GM23338 (cell line): ENCODE measurements around the gene HCRT. TPM values are rescaled to one million over a fixed set of nuclear protein-coding genes. Genes with fewer than 3 reads are reported as not detected.

Experiments
- ATAC-seq: fragments of 200-7000 bp; cut with Tn5 transposase; 3 replicates; pipeline ENCODE4 v1.9.1; 2020
- DNase-seq: peaks from one replicate; pipeline ENCODE4 v3.0.0-alpha.2; 2015; ENCODE audit warnings: low spot score
- H2AFZ ChIP-seq: fragments of 200-600 bp; sonication (generic); 2 replicates; pipeline ENCODE4 v1.8.0; 2016; ENCODE audit warnings: antibody characterized with exemption, mild to moderate bottlenecking, moderate library complexity
- H3F3A ChIP-seq: fragments of 200-600 bp; sonication (generic); replicated peaks from 2 replicates; pipeline ENCODE4 v1.8.0; 2017; ENCODE audit warnings: antibody characterized with exemption, mixed run types, low read depth
- H3K27ac ChIP-seq: fragments of 200-600 bp; sonication (generic); 2 replicates; pipeline ENCODE4 v1.6.1; 2016; ENCODE audit warnings: low read depth
- H3K27me3 ChIP-seq: fragments of 200-600 bp; sonication (generic); 2 replicates; pipeline ENCODE4 v1.8.0; 2016; ENCODE audit warnings: mild to moderate bottlenecking, mixed run types, moderate library complexity; ENCODE audit not compliant: insufficient read depth
- H3K36me3 ChIP-seq: fragments of 200-600 bp; sonication (generic); 2 replicates; pipeline ENCODE4 v1.8.0; 2016; ENCODE audit warnings: mild to moderate bottlenecking; ENCODE audit not compliant: insufficient read depth
- H3K4me1 ChIP-seq: fragments of 200-600 bp; sonication (generic); 2 replicates; pipeline ENCODE4 v1.8.0; 2016; ENCODE audit warnings: mild to moderate bottlenecking, moderate library complexity; ENCODE audit not compliant: insufficient read depth
- H3K4me2 ChIP-seq: fragments of 200-600 bp; sonication (generic); 2 replicates; pipeline ENCODE4 v1.7.1; 2017; ENCODE audit warnings: mixed run types
- H3K4me3 ChIP-seq: fragments of 200-600 bp; sonication (generic); 2 replicates; pipeline ENCODE4 v1.6.1; 2016; ENCODE audit warnings: mixed run types
- H3K79me2 ChIP-seq: fragments of 200-600 bp; sonication (generic); replicated peaks from 2 replicates; pipeline ENCODE4 v1.8.0; 2017; ENCODE audit warnings: mild to moderate bottlenecking; ENCODE audit not compliant: insufficient read depth
- H3K9me2 ChIP-seq: fragments of 200-600 bp; sonication (generic); 2 replicates; pipeline ENCODE4 v1.8.0; 2017; ENCODE audit not compliant: insufficient read depth
- H4K20me1 ChIP-seq: fragments of 200-600 bp; sonication (generic); replicated peaks from 2 replicates; pipeline ENCODE4 v1.8.0; 2017; ENCODE audit warnings: mild to moderate bottlenecking; ENCODE audit not compliant: insufficient read depth
- H3K27ac Mint-ChIP-seq: 2 replicates; pipeline ENCODE4 v1.8.0; 2020; ENCODE audit warnings: inconsistent platforms, mild to moderate bottlenecking, moderate library complexity, mixed read lengths
- H3K27me3 Mint-ChIP-seq: 3 replicates; pipeline ENCODE4 v1.8.0; 2022; ENCODE audit warnings: low read depth, mild to moderate bottlenecking, moderate library complexity, mixed read lengths, inconsistent platforms; ENCODE audit not compliant: insufficient read depth, poor library complexity
- H3K36me3 Mint-ChIP-seq: 3 replicates; pipeline ENCODE4 v1.8.0; 2021; ENCODE audit warnings: low read depth, mild to moderate bottlenecking, inconsistent platforms, moderate library complexity, mixed read lengths
- H3K4me1 Mint-ChIP-seq: 3 replicates; pipeline ENCODE4 v1.8.0; 2020; ENCODE audit warnings: mild to moderate bottlenecking, inconsistent platforms, mixed read lengths
- H3K4me3 Mint-ChIP-seq: 3 replicates; pipeline ENCODE4 v1.8.0; 2021; ENCODE audit warnings: moderate library complexity, mild to moderate bottlenecking, inconsistent platforms, mixed read lengths
- H3K9me3 Mint-ChIP-seq: 3 replicates; pipeline ENCODE4 v1.8.0; 2020; ENCODE audit warnings: moderate library complexity, mild to moderate bottlenecking, inconsistent platforms, mixed read lengths
- CREB1 ChIP-seq: fragments of 250-450 bp; sonication (Bioruptor Pico); IDR thresholded peaks from 2 replicates; pipeline ENCODE4 v1.5.0; 2020; ENCODE audit warnings: low read depth, mild to moderate bottlenecking, moderate library complexity
- ETS1 ChIP-seq: IDR thresholded peaks from 2 replicates; pipeline ENCODE4 v1.6.1; 2016; ENCODE audit warnings: antibody characterized with exemption
- EZH2 ChIP-seq: fragments of 200-600 bp; sonication (generic); IDR thresholded peaks from one replicate; pipeline ENCODE4 v1.8.0; 2017; ENCODE audit warnings: antibody characterized with exemption, mild to moderate bottlenecking, low read depth; ENCODE audit not compliant: unreplicated experiment
- EZH2phosphoT487 ChIP-seq: fragments of 200-600 bp; sonication (generic); IDR thresholded peaks from one replicate; pipeline ENCODE4 v1.8.1; 2018; ENCODE audit warnings: antibody characterized with exemption; ENCODE audit not compliant: unreplicated experiment
- NANOG ChIP-seq: IDR thresholded peaks from 2 replicates; pipeline ENCODE4 v1.6.1; 2016; ENCODE audit warnings: antibody characterized with exemption, borderline replicate concordance
- POLR2AphosphoS5 ChIP-seq: IDR thresholded peaks from 2 replicates; pipeline ENCODE4 v1.6.1; 2016; ENCODE audit warnings: antibody characterized with exemption, low read depth
- STAT1 ChIP-seq: IDR thresholded peaks from one replicate; pipeline ENCODE4 v1.6.1; 2016; ENCODE audit warnings: antibody characterized with exemption; ENCODE audit not compliant: unreplicated experiment
- ZNF331 ChIP-seq: fragments of 250-450 bp; sonication (Bioruptor Pico); IDR thresholded peaks from 2 replicates; pipeline ENCODE4 v1.5.0; 2020; ENCODE audit warnings: low read depth, mild to moderate bottlenecking, moderate library complexity
- ZNF462 ChIP-seq: fragments of 250-450 bp; sonication (Bioruptor Pico); IDR thresholded peaks from 2 replicates; pipeline ENCODE4 v1.5.0; 2020; ENCODE audit warnings: mild to moderate bottlenecking, moderate library complexity
- polyA plus RNA-seq: library from polyadenylated mRNA; unstranded; fragments of >200 nt; fragmentation: Nextera tagmentation; extraction: Ambion mirVana; gene quantifications from 2 replicates; pipeline ENCODE4 v1.2.1, GENCODE V29; 2016
- total RNA-seq: library from RNA; depleted of rRNA; stranded (reverse); fragments of >200 nt; shearing (Covaris generic); gene quantifications from 2 replicates; pipeline ENCODE4 v1.2.3, GENCODE V29; 2014

HCRT gene
- total and polyA plus RNA-seq, 2 experiments from 2014 or later = not detected

- TF ChIP-seq ZNF462 (CRISPR knock-in tag) (no peak), STAT1 (no peak), EZH2phosphoT487 (no peak), CREB1 (CRISPR knock-in tag) (no peak), ZNF331 (CRISPR knock-in tag) (no peak), POLR2AphosphoS5 (no peak)
These were observed 24.7 kb downstream of the HCRT start (continued) for GRCh38 chr17:42160531-42160910.

- no peak overlapping the region for H3K4me2 ChIP-seq
- ATAC-seq = no peak
- Mint-ChIP-seq H3K4me1 (peaks cover 18% of the 10 kb centered on the region), H3K27ac (no peak overlapping the region), H3K27me3 (peaks cover 12% of the 10 kb centered on the region), H3K9me3 (no peaks in the 10 kb centered on the region), H3K4me3 (no peak overlapping the region), H3K36me3 (no peaks in the 10 kb centered on the region; the same call in 2 of the 3 replicates)
- no peak for DNase-seq
- no peaks in the 10 kb centered on the region; the same call in 1 of the 2 replicates for H4K20me1 ChIP-seq
- H3K79me2 ChIP-seq = no peaks in the 10 kb centered on the region
- no peaks in the 10 kb centered on the region for H3K27me3 ChIP-seq
- no peak overlapping the region for H3K4me3 ChIP-seq
- H3K4me1 ChIP-seq = peaks cover 9% of the 10 kb centered on the region
- no peaks in the 10 kb centered on the region for H3K36me3 ChIP-seq
- H3K27ac ChIP-seq = no peak overlapping the region
- no peak overlapping the region for H2AFZ ChIP-seq
- H3F3A ChIP-seq = peaks cover 9% of the 10 kb centered on the region; the same call in 1 of the 2 replicates
- H3K9me2 ChIP-seq = no peaks in the 10 kb centered on the region
- TF ChIP-seq ETS1 (no peak), ZNF331 (CRISPR knock-in tag) (no peak), NANOG (no peak), CREB1 (CRISPR knock-in tag) (no peak), EZH2phosphoT487 (no peak), POLR2AphosphoS5 (no peak), EZH2 (no peak)
These were observed 25.3 kb downstream of the HCRT start for GRCh38 chr17:42159796-42160530.
